HG03066 (cell line): Measurements from ENCODE around the gene NR2F1-AS1.
"Not testable (repeated sequence)": the region's sequence is repeated elsewhere in the genome, so short reads cannot be mapped to it uniquely, and the experiment has no call there.

Experiments
- ATAC-seq: cut with Tn5 transposase; IDR thresholded peaks from one replicate; pipeline ENCODE4 v1.9.1; 2021; ENCODE audit warnings: low read depth; ENCODE audit not compliant: unreplicated experiment

Gene NR2F1-AS1

DNA sequence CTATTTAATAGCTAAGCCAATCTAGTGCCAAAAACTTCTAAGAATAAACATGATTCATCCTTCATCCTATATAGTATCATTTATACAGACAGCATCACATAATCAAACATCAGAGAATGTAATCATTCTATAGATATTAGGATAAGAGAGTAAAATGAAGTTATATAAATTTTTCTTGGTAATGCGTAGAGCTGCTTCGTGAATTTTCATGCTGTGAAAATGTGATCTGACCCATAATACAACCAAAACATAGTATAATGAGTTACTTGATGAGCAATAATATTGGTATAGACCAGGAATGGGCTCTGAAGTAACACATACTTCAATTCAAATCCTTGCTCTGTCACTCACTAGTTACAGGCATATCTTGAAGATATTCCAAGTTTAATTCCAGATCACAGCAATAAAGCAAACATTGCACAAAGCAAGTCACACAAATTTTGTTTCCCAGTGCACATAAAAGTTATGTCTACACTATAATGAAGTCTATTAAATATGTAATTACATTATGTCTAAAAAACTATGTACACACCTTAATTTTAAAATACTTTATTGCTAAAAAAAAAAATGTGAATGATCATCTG, 23.9 kb downstream of the NR2F1-AS1 start:
- no peak for ATAC-seq

DNA sequence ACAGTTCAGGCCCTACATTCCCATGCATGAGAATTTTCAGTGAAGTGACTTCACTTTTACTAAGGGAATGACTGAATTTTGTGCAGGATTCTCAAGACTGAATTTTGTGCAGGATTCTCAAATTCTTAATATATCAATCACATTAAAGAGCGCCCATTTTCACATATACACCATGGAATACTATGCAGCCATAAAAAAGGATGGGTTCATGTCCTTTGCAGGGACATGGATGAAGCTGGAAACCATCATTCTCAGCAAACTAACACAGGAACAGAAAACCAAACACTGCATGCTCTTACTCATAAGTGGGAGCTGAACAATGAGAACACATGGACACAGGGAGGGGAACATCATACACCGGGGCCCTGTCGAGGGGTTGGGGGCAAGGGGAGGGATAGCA, 31.4 kb downstream of the NR2F1-AS1 start:
- ATAC-seq = not testable (repeated sequence)

DNA sequence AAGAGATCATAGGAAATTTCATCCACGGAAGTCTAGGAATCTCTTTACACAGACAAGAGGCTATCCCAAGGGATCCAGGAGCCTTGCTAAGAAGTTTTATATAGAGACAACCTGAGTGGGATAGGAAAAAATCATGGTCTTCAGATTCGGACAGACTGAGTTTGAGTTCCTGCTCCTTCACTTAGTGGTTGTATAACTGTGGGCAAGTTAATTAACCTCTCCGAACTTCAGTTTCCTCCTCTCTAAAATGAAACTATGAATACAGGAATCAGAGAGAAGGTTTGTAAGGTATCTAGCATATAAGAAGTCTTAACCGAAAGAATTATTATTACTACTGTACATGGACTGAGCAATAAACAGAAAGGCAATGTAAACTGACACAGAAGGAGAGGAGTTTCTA, 35.1 kb downstream of the NR2F1-AS1 start:
- ATAC-seq = no peak

DNA sequence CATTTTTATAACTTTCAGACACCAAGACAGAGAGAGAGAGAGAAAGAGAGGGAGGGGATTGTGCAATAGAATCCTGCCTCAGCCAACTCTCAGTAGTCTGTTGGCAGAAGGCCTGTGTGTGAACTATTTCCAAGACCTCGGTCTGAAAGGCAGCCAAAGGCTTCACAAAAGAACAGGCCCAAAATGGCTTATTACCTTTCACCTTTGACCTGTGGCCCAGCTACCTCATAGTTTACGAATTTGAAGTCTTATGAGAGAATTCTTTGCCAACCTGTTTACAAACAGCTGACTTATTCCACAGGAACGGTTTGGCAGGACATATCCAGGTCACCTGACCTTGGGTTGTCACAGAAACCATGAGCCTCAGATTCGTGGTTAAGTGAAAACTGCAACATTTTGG, 48.6 kb downstream of the NR2F1-AS1 start:
- no peak for ATAC-seq

DNA sequence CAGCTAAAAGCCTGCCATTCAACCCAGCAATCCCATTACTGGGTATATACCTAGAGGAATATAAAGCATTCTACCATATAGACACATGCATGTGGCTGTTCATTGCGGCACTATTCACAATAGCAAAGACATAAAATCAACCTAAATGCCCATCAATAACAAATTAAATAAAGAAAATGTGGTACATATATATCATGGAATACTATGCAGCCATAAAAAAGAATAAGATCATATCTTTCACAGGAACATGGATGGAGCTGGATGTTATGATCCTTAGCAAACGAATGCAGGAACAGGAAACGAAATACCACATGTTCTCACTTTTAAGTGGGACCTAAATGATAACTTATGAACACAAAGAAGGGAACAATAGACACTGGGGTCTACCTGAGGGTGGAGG, 59.2 kb downstream of the NR2F1-AS1 start:
- ATAC-seq = not testable (repeated sequence)

DNA sequence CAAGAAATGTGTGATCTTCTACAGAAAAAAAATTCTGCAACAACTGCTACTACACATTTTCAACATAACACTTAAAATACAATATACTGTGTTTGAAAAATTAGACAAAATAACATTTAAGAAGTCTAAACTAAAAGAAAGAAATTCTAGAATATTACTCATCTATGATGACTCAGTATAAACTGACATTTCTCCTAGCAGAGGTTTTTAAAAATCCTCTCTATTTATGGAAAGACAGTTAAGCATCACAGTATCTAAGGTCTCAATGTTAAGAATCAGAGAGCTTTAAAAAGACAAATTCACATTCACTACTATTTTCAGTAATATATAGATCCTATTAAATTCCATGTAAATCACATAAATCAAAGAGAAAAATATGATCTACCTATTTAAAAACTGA, 61.3 kb downstream of the NR2F1-AS1 start:
- no peak for ATAC-seq

DNA sequence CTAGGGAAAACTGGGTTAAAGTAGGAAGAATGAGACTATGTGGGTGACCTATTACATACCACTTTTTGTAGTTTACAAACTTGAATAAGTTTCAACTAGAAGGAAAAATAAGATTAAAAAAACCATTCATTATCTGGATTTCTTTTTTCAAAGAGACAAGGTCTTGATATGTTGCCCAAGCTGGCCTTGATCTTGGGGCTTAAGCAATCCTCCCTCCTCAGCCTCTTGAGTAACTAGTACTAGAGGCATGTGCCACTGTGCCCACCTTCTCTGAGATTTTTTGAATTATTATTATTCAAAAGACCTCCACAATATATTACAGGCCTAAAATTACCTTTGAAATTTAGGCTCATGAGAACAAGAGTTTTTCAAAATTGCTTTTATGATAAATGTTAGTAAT, 63.2 kb downstream of the NR2F1-AS1 start:
- no peak for ATAC-seq

DNA sequence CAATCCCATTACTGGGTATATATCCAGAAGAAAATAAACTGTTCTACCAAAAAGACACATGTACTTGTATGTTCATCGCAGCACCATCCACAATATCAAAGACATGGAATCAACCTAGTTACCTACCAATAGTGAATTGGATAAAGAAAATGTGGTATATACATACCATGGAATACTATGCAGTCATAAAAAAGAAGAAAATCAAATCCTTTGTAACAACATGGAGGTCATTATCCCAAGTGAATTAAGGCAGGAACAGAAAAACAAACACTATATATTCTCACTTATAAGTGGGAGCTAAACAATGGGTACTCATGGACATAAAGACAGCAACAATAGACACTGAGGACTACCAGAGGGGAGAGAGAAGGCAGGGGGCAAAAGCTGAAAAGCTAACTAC, 67.7 kb downstream of the NR2F1-AS1 start:
- no peak for ATAC-seq

DNA sequence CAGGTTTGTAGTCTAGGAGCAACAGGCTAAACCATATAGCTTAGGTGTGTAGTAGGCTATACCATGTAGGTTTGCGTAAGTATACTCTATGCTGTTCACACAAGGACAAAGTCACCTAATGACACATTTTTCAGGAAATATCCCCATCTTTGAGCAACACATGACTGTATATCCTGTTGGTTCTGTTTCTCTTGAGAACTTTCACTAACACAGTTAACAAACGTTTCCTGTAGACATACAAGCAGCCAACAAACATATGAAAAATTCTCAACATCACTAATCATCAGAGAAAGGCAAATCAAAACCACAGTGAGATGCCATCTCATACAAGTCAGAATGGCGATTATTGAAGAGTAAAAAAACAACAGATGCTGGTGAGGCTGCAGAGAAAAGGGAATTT, 68.2 kb downstream of the NR2F1-AS1 start:
- ATAC-seq = no peak

DNA sequence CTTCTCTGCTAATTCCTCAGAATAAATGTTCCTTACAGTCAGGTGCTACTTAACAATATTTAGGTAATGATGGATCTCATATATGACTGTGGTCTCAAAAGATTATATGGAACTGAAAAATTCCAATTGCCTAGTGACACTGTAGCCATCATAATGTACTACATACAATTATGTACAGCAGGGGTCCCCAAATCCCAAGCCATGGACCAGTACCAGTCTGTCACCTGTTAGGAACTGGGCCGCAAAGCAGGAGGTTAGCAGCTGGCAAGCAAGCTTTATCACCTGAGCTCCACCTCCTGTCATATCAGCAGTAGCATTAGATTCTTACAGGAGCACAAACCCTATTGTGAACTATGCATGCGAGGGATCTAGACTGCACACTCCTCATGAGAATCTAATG, 69.6 kb downstream of the NR2F1-AS1 start:
- no peak for ATAC-seq

DNA sequence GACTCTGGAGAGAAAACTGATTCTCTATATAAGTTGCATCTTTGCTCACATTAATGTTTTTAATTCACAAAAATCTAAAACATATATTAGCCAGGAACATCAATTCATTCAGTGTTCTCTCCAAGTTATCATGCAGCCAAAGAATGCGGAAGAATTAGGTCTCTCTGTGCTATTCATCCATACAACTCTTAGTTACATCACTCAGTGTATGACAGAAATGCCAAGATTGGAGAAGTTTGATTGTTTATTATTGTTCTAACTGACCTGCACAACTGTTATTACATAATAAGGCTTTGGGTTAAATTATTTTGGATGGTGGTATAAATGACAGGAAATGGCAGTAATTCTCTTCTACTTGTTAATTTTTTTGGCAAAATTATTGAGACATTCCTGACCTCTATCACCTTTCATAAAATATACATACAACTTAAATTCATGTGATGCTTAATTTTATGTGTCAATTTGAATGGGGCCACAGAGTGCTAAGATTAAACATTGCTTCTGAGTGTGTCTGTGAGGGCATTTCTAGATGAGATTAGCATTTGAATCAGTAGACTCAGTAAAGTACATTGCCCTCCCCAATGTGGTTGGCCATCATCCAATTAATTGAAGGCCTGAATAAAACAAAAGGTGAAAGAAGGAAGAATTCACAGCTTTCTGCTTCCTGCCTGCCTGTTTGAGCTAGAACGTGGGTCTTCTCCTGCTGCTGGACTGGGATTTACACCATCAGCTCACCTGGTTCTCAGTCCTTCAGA, 70.2 kb downstream of the NR2F1-AS1 start:
- ATAC-seq = no peak

DNA sequence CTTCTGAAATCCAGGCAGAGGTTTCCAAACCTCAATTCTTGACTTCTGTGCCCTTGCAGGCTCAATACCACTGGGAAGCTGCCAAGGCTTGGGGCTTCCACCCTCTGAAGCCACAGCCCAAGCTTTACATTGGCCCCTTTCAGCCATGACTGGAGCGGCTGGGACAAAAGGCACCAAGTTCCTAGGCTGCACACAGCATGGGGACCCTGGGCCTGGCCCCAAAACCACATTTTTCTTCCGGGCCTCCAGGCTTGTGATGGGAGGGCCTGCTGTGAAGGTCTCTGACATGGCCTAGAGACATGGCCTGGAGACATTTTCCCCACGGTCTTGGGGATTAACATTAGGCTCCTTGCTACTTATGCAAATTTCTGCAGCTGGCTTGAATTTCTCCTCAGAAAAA, 75.5 kb downstream of the NR2F1-AS1 start:
- not testable (repeated sequence) for ATAC-seq

DNA sequence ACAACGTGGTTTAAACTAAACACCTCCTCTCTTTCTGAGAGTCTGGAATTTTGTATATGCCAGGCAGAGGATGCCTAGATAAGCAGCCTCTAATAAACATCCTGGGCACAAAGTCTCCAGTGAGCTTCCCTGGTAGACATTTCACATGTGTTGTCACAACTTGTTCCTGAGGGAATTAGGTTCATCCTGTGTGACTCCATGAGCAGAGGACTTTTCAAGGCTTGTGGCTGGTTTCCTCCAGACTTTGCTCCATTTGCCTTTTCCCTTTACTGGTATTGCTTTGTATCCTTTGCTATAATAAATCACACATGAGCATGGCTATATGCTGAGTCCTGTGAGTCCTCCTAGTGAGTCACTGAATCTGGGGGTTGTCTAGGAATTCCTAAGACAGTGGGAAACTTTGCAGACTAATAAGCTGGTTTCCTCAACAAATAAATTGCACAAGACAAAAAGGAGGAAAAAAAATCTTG, 77.4 kb downstream of the NR2F1-AS1 start:
- no peak for ATAC-seq

DNA sequence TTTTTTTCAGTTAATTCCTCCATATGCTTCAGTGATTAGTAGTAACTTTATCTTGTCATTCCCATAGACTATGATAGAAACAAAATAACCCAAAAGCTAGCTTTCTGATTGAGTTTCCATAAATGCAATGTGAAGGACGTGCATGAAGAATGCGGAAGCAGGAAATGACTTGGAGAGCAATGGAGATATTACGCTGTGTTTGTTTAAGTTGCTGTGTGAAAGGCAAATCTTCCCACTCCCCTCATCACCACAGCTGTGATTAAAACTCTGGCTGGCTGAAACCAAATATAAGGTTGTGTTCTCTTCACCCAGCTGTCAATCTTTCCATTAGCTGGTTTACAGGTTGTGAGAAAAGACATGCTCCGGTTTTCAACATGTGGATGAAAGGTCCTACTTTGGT, 83.9 kb downstream of the NR2F1-AS1 start:
- ATAC-seq = no peak

DNA sequence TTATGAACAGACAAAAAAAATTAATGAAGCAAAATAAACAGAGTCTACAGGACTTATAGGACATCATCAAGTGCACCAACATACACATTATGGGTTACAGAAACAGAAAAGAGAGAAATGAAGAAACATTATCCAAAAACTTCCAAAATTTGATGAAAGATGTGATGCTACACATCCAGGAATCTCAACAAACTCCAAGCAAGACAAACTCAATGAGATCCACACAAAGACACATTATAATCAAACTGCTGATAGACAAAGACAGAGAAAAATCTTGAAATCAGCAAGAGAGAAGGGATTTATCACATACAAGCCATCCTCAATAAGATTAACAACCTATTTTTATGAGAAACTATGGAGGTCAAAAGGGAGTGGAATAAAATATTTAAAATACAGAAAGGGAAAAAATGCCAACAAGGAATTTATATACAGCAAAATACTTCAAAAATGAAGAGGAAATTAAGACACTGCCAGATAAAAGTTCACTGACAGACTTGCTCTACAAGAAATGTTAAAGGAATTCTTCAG, 101.0 kb downstream of the NR2F1-AS1 start:
- ATAC-seq = no peak

DNA sequence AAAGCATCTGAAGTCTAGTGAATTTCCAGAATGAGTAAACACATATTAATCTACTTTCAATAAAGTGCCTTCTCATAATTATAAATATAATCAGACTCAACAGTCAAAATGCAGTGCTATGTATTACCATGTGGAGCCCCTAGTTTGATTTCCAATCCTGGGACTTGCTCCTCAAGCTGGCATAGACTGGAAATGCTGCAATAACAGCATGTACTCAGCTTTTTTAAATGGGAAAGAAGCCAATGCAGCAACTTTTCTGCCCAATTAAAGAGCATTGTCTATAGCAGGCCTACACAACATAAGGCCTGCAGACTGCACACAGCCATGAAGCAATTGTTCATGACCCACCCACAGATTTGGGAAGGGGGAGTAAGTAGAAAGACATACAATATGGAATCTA, 103.2 kb downstream of the NR2F1-AS1 start:
- no peak for ATAC-seq

DNA sequence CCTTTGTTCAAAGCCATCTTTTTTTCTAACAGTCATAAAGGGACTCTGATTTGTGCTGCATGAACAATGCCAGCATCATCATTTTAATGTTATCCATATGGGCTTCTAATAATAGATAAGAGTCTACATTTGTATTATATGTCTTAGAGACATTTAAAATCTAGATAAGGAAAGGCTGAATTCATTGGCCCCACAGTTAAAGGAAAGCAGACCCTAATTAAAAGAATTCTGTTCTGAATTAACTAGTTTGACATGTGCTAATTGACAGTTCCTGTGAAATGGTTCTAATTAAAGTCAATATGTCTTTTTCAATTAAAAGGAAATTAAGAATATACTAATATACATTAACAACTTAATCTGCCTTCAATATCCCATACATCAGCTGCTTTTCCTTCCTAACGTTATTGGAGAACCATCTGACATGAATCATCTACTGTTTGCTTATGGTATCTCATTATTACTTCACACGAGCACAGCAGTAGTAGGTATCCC, 104.7 kb downstream of the NR2F1-AS1 start:
- ATAC-seq = no peak

DNA sequence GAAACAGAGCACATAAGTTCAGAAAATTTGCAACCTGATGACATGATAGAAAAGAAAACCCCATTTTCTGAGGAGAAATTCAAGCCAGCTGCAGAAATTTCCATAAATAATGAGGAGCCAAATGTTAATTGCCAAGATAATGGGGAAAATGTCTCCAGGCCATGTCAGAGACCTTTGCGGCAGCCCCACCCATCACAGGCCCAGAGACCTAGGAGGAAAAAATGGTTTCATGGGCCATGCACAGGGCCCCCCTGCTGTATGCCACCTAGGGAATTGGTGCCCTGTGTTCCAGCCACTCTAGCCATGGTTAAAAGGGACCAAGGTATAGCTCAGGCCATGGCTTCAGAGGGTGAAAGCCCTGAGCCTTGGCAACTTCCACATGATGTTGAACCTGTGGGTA, 118.1 kb downstream of the NR2F1-AS1 start:
- no peak for ATAC-seq

DNA sequence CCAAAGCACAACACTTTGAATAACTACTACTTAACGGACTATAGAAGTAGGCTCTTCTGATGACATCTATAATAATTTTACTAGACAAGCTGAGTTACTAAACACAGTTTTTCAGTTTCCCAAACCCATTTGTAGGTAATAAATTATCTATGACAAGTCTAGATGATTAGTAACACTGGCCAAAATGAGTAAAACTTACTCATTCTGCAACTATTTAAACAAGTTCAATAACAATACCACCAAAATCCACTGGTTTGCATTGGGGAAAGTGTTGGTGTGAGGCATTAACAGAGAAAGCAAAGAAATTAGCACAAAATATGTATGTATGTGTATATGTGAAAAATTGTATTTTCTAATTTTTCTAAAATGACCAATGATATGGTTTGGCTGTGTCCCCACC, 119.3 kb downstream of the NR2F1-AS1 start:
- ATAC-seq = no peak

DNA sequence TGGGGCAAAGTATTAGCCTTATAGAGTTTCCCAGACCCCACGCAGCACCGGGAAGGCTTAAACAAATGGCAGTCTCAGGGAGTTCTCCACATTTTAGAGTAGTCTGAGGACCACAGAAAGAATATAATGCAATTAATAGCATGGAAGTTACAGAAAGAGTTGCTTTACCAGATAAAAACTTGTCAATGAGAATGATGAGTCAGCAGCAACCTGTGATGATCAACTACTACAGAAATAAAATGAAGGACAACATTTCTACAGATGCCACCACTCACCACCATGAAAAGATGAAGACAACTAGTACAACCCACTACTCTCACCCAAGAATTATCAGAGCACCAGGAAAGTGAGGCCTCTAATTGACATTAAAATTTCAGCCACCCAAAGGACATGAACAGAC, 120.7 kb downstream of the NR2F1-AS1 start:
- no peak for ATAC-seq

DNA sequence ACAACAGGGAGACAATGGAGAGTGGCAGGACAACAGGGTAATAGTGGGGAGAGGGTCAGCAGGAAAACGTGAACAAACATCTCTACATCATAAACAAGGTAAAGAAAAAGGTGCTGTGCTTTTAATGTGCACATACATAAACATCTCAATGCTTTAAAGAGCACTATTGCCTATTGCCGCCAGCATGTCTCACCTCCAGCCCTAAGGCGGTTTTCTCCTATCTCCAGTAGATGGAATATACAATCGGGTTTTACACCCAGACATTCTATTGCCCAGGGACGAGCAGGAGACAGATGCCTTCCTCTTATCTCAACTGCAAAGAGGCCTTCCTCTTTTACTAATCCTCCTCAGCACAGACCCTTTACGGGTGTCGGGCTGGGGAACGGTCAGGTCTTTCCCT, 124.2 kb downstream of the NR2F1-AS1 start:
- ATAC-seq = not testable (repeated sequence)

DNA sequence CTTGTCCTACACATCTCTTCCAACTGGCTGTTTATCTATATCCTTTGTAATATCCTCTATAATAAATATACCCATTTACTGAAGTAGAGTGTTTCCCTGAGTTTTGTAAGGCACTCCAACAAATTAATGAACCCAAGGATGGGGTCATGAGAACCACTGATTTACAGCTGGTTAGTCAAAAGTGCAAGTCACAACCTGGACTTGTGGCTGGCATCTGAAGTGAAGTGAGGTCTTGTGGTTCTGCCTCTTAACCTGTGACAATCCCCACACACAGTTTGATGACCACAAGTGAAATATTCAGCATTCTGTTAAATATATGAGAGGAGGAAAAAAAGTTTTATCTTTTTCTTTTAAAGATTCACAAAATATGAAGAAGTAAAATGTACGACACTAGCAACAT, 126.1 kb downstream of the NR2F1-AS1 start:
- ATAC-seq = no peak
